K562 (cell line): ENCODE results near the gene ARHGAP23. TPM values are rescaled to one million over a fixed set of nuclear protein-coding genes. Genes with fewer than 3 reads are reported as not detected.

Experiments
- ATAC-seq: fragments of 200-7000 bp; cut with Tn5 transposase; 3 replicates; pipeline ENCODE4 v1.9.1; 2020; ENCODE audit warnings: moderate library complexity
- BruUV-seq: library from RNA; stranded (reverse); fragments of 400-500 nt; replicated peaks from 2 replicates; lab custom pipeline; 2021; lab: Mats Ljungman, UMichigan
- CTCF ChIA-PET: fragments of 300-600 bp; formaldehyde crosslinking; extraction: SDS; loops from one replicate; lab custom pipeline; 2021; ENCODE audit warnings: low intra/inter-chr PET ratio; lab: Yijun Ruan, JAX
- POLR2A ChIA-PET: fragments of 300-600, 350-650 bp; sonication (Branson Sonifier 250); formaldehyde crosslinking; extraction: SDS; loops from one replicate; lab custom pipeline; 2021; ENCODE audit warnings: antibody characterized with exemption, inconsistent platforms; lab: Yijun Ruan, JAX
- DNase-seq, 4 experiments: peaks; one replicate each; pipeline versions ENCODE4 v3.0.0 to v3.0.0-alpha.2; 2011 to 2018; ENCODE audit warnings: low spot score in 3 of 4, mixed read lengths in 3 of 4; ENCODE audit errors: extremely low read depth in 1 of 4
- FAIRE-seq: peaks from 2 replicates; lab custom pipeline; 2011; peaks lifted over from hg19 to GRCh38; lab: Jason Lieb, UNC
- H2AFZ ChIP-seq: 2 replicates; pipeline ENCODE4 v1.6.0; 2011; ENCODE audit warnings: low read depth, low read length, control low read depth, inconsistent platforms
- H3K27ac ChIP-seq: fragments of 200-600 bp; 3 replicates; pipeline ENCODE4 v1.8.0; 2011; ENCODE audit warnings: low read depth, mild to moderate bottlenecking, control low read depth, inconsistent platforms, low read length, moderate library complexity, mixed read lengths; ENCODE audit errors: extremely low read depth
- H3K27me3 ChIP-seq, 2 experiments: fragments of 300-600 bp in 1 of 2; 2 replicates in 1 of 2; 3 replicates in 1 of 2; pipeline versions ENCODE4 v1.6.0 to v1.8.0; 2011; ENCODE audit warnings: inconsistent platforms in 2 of 2, low read length in 2 of 2, mild to moderate bottlenecking in 1 of 2, mixed read lengths in 1 of 2, moderate library complexity in 1 of 2; ENCODE audit not compliant: control insufficient read depth in 2 of 2, insufficient read depth in 2 of 2
- H3K36me3 ChIP-seq: fragments of 300-600 bp; 3 replicates; pipeline ENCODE4 v1.8.0; 2011; ENCODE audit warnings: mild to moderate bottlenecking, low read length, inconsistent platforms; ENCODE audit not compliant: control insufficient read depth, insufficient read depth
- H3K4me1 ChIP-seq, 2 experiments: fragments of 200-600 bp in 1 of 2; replicated peaks in 1 of 2; 2 replicates in 1 of 2; 3 replicates in 1 of 2; pipeline versions ENCODE4 v1.5.1 to v1.8.0; 2011; ENCODE audit warnings: inconsistent platforms in 2 of 2, low read length in 2 of 2, mild to moderate bottlenecking in 1 of 2, mixed read lengths in 1 of 2, moderate library complexity in 1 of 2; ENCODE audit not compliant: control insufficient read depth in 2 of 2, insufficient read depth in 2 of 2
- H3K4me2 ChIP-seq: 2 replicates; pipeline ENCODE4 v1.6.1; 2011; ENCODE audit warnings: low read length, control low read depth, inconsistent platforms, mixed read lengths; ENCODE audit not compliant: insufficient read depth
- H3K4me3 ChIP-seq: fragments of 200-600 bp; sonication (generic), shearing (Covaris generic); 2 replicates; pipeline ENCODE4 v1.5.1; 2016; ENCODE audit warnings: control low read depth, inconsistent platforms
- H3K79me2 ChIP-seq: fragments of 200-600 bp; 3 replicates; pipeline ENCODE4 v1.8.0; 2011; ENCODE audit warnings: low read length, inconsistent platforms; ENCODE audit not compliant: control insufficient read depth, insufficient read depth
- H3K9ac ChIP-seq, 2 experiments: 2 replicates each; pipeline versions ENCODE4 v1.6.0 to v1.6.1; 2011; ENCODE audit warnings: low read depth in 2 of 2, low read length in 2 of 2, control low read depth in 1 of 2, inconsistent platforms in 1 of 2, mild to moderate bottlenecking in 1 of 2, mixed read lengths in 1 of 2; ENCODE audit not compliant: insufficient read depth in 1 of 2
- H3K9me1 ChIP-seq: one replicate; pipeline ENCODE4 v1.6.0; 2011; ENCODE audit warnings: inconsistent platforms, mild to moderate bottlenecking, low read length, moderate library complexity; ENCODE audit not compliant: control insufficient read depth, insufficient read depth
- H3K9me3 ChIP-seq: replicated peaks from 2 replicates; pipeline ENCODE4 v1.5.1; 2011; ENCODE audit warnings: low read depth, low read length, inconsistent platforms; ENCODE audit not compliant: control insufficient read depth, insufficient read depth
- H4K20me1 ChIP-seq: replicated peaks from 2 replicates; pipeline ENCODE4 v1.6.1; 2011; ENCODE audit warnings: low read length, inconsistent platforms, mixed read lengths; ENCODE audit not compliant: control insufficient read depth, insufficient read depth
- EWSR1 ChIP-seq: fragments of 450-650 bp; IDR thresholded peaks from 2 replicates; pipeline ENCODE4 v1.6.1; 2018; ENCODE audit warnings: borderline replicate concordance, mild to moderate bottlenecking, low read depth, moderate library complexity; ENCODE audit not compliant: partially characterized antibody
- HIVEP1 ChIP-seq: fragments of 250-450 bp; sonication (Bioruptor Pico); IDR thresholded peaks from 2 replicates; pipeline ENCODE4 v1.4.0; 2020; ENCODE audit warnings: mild to moderate bottlenecking
- KDM4B ChIP-seq, 2 experiments: fragments of 450-650 bp in 1 of 2; sonication (generic) in 1 of 2; IDR thresholded peaks; 2 replicates each; pipeline ENCODE4 v1.6.1; 2016 to 2017; ENCODE audit warnings: borderline replicate concordance in 2 of 2, antibody characterized with exemption in 1 of 2, low read depth in 1 of 2, mild to moderate bottlenecking in 1 of 2
- LCOR ChIP-seq: sonication (generic); formaldehyde crosslinking; IDR thresholded peaks from 2 replicates; pipeline ENCODE4 v1.8.0; 2022; ENCODE audit warnings: mild to moderate bottlenecking, missing genetic modification reagents
- MTA2 ChIP-seq: fragments of 450-650 bp; IDR thresholded peaks from 2 replicates; pipeline ENCODE4 v1.6.1; 2016; ENCODE audit warnings: low read depth
- RBM17 ChIP-seq: fragments of 200-400 bp; formaldehyde crosslinking; IDR thresholded peaks from 2 replicates; pipeline ENCODE4 v1.6.1; 2017; ENCODE audit warnings: low read depth, mild to moderate bottlenecking, low read length, borderline replicate concordance
- SIN3B ChIP-seq: fragments of 450-650 bp; IDR thresholded peaks from 2 replicates; pipeline ENCODE4 v1.6.1; 2017; ENCODE audit warnings: low read depth, mild to moderate bottlenecking, moderate library complexity
- SOX6 ChIP-seq: fragments of 450-650 bp; IDR thresholded peaks from 2 replicates; pipeline ENCODE4 v1.6.1; 2014; ENCODE audit warnings: mild to moderate bottlenecking
- ZNF445 ChIP-seq: fragments of 250-450 bp; sonication (Bioruptor Pico); IDR thresholded peaks from 2 replicates; pipeline ENCODE4 v1.4.0; 2020; ENCODE audit warnings: low read depth, mild to moderate bottlenecking, moderate library complexity
- WGBS: fragments of 100-300 bp; shearing (Covaris generic); methylation state at CpG from one replicate; pipeline ENCODE4 v1.1.6; 2016; ENCODE audit warnings: low coverage, mixed read lengths; ENCODE audit not compliant: insufficient coverage; ENCODE audit errors: missing lambda C conversion rate; 5-methylcytosine and 5-hydroxymethylcytosine counted together
- in situ Hi-C: fragments of 300-500 bp; cut with MboI; formaldehyde crosslinking; loops from 4 replicates; pipeline ENCODE4 v1.15.0; 2018; ENCODE audit warnings: inconsistent platforms, mixed read lengths
- intact Hi-C: fragments of 100-400 bp; cut with micrococcal nuclease; formaldehyde crosslinking; loops from 2 replicates; pipeline ENCODE4 v1.14.2; 2022
- polyA plus RNA-seq, 8 experiments: library from polyadenylated mRNA; depleted of rRNA in 4 of 8; stranded (reverse) in 5 of 8; unstranded in 3 of 8; fragments of >200 nt; fragmentation: Nextera tagmentation in 2 of 8; fragmentation: Illumina TruSeq in 1 of 8; extraction: Ambion mirVana in 2 of 8; extraction: Trizol in 1 of 8; gene quantifications; 2 replicates each; pipeline versions ENCODE4 v1.2.1 to v1.2.3, GENCODE V29; 2011 to 2014; ENCODE audit warnings: inconsistent platforms in 1 of 8, missing spikeins in 1 of 8
- total RNA-seq, 7 experiments: library from RNA; depleted of rRNA in 6 of 7; stranded (reverse); fragments of >200 nt in 6 of 7; fragmentation: Illumina TruSeq in 2 of 7; extraction: Trizol in 2 of 7; gene quantifications; 2 replicates each; pipeline versions ENCODE4 v1.2.1 to v1.2.3, GENCODE V29; 2011 to 2021; ENCODE audit warnings: low replicate concordance in 1 of 7
- TF ChIP-seq, protein P1 (sequence below): sonication (generic); formaldehyde crosslinking; IDR thresholded peaks from 2 replicates; pipeline ENCODE4 v1.8.0; 2023; ENCODE audit warnings: mild to moderate bottlenecking, missing genetic modification reagents
- TF ChIP-seq, protein P2 (sequence below): fragments of 450-650 bp; IDR thresholded peaks from 2 replicates; pipeline ENCODE4 v1.6.1; 2017; ENCODE audit warnings: antibody characterized with exemption, mild to moderate bottlenecking
- TF ChIP-seq, protein P3 (sequence below): fragments of 450-650 bp; formaldehyde crosslinking; IDR thresholded peaks from 2 replicates; pipeline ENCODE4 v1.4.0; 2020; ENCODE audit warnings: mild to moderate bottlenecking, moderate library complexity

Gene ARHGAP23
- total and polyA plus RNA-seq, 9 of the 15 experiments (the other 6 are each of a cell fraction or from before 2014, with no cell fraction given): 0.01 to 2.7 (median 0.70) TPM

DNA sequence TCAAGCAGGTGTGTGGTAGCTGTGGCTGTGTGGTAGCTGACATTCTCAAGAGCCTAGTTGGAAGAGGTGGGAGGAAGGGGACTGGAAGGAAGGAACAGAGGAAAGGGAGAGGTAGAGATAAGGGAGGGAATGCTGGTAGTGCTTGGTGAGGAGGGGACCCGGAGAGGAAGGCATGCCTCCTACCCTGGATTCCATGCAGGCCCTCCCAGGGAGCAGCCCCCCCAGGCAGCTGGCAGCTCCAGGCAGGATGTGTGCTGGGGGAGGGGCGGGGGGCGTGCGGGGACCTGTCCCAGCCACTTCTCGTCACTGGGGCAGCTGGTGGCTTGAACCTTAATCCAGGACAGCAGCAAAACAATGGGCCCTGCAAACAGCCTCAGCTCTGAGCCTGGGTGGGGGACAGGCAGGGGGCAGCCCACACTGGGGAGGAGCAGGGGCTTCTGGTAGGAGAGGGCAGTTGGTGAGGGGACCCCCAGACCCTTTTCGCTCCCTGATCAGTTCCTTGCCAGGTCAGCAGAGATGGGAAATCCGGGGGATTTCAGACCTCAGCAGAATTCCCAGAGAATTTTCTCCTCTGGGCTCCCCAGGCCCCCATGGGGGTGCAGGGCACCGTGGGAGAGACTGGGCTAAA lies 27.1 kb downstream of the ARHGAP23 start:
- FAIRE-seq: no peak
- POLR2A ChIA-PET: interaction anchor here (0.9 to 1.3 kb wide), 2 partner anchors 12 to 15 kb away, joined by 3 read pairs; no protein-coding TSS in a partner anchor
- TF ChIP-seq SIN3B: no peak
- TF ChIP-seq HIVEP1 (CRISPR knock-in tag): no peak
- TF ChIP-seq SOX6: no peak
- no peak for TF ChIP-seq RBM17
- TF ChIP-seq, protein P1, sequence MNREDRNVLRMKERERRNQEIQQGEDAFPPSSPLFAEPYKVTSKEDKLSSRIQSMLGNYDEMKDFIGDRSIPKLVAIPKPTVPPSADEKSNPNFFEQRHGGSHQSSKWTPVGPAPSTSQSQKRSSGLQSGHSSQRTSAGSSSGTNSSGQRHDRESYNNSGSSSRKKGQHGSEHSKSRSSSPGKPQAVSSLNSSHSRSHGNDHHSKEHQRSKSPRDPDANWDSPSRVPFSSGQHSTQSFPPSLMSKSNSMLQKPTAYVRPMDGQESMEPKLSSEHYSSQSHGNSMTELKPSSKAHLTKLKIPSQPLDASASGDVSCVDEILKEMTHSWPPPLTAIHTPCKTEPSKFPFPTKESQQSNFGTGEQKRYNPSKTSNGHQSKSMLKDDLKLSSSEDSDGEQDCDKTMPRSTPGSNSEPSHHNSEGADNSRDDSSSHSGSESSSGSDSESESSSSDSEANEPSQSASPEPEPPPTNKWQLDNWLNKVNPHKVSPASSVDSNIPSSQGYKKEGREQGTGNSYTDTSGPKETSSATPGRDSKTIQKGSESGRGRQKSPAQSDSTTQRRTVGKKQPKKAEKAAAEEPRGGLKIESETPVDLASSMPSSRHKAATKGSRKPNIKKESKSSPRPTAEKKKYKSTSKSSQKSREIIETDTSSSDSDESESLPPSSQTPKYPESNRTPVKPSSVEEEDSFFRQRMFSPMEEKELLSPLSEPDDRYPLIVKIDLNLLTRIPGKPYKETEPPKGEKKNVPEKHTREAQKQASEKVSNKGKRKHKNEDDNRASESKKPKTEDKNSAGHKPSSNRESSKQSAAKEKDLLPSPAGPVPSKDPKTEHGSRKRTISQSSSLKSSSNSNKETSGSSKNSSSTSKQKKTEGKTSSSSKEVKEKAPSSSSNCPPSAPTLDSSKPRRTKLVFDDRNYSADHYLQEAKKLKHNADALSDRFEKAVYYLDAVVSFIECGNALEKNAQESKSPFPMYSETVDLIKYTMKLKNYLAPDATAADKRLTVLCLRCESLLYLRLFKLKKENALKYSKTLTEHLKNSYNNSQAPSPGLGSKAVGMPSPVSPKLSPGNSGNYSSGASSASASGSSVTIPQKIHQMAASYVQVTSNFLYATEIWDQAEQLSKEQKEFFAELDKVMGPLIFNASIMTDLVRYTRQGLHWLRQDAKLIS (CRISPR knock-in tag): no peak
- TF ChIP-seq, protein P2, sequence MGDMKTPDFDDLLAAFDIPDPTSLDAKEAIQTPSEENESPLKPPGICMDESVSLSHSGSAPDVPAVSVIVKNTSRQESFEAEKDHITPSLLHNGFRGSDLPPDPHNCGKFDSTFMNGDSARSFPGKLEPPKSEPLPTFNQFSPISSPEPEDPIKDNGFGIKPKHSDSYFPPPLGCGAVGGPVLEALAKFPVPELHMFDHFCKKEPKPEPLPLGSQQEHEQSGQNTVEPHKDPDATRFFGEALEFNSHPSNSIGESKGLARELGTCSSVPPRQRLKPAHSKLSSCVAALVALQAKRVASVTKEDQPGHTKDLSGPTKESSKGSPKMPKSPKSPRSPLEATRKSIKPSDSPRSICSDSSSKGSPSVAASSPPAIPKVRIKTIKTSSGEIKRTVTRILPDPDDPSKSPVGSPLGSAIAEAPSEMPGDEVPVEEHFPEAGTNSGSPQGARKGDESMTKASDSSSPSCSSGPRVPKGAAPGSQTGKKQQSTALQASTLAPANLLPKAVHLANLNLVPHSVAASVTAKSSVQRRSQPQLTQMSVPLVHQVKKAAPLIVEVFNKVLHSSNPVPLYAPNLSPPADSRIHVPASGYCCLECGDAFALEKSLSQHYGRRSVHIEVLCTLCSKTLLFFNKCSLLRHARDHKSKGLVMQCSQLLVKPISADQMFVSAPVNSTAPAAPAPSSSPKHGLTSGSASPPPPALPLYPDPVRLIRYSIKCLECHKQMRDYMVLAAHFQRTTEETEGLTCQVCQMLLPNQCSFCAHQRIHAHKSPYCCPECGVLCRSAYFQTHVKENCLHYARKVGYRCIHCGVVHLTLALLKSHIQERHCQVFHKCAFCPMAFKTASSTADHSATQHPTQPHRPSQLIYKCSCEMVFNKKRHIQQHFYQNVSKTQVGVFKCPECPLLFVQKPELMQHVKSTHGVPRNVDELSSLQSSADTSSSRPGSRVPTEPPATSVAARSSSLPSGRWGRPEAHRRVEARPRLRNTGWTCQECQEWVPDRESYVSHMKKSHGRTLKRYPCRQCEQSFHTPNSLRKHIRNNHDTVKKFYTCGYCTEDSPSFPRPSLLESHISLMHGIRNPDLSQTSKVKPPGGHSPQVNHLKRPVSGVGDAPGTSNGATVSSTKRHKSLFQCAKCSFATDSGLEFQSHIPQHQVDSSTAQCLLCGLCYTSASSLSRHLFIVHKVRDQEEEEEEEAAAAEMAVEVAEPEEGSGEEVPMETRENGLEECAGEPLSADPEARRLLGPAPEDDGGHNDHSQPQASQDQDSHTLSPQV: no peak
- no peak for TF ChIP-seq MTA2
- no peak for TF ChIP-seq LCOR (CRISPR knock-in tag)
- TF ChIP-seq EWSR1: no peak
- no peak for TF ChIP-seq KDM4B (IDR thresholded peaks at IDR 0.05; ENCODE audit: borderline replicate concordance in 2 of 2, low read depth in 1 of 2)
- TF ChIP-seq ZNF445 (CRISPR knock-in tag): no peak
- TF ChIP-seq, protein P3, sequence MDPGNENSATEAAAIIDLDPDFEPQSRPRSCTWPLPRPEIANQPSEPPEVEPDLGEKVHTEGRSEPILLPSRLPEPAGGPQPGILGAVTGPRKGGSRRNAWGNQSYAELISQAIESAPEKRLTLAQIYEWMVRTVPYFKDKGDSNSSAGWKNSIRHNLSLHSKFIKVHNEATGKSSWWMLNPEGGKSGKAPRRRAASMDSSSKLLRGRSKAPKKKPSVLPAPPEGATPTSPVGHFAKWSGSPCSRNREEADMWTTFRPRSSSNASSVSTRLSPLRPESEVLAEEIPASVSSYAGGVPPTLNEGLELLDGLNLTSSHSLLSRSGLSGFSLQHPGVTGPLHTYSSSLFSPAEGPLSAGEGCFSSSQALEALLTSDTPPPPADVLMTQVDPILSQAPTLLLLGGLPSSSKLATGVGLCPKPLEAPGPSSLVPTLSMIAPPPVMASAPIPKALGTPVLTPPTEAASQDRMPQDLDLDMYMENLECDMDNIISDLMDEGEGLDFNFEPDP: no peak

More for the DNA sequence above, 27.1 kb downstream of the ARHGAP23 start:
- ATAC-seq: no peak
- Histone ChIP-seq H3K9ac (0 out of 4 replicates have a peak overlapping the region, but pooled peaks of 1 of the 2 experiments have one; percentile 8), H3K9me1 (no peaks in the 10 kb centered on the region), H2AFZ (no peak overlapping the region), H3K27ac (no peak overlapping the region), H3K27me3 (peaks cover 13 to 70% of the 10 kb centered on the region in 2 experiments), H4K20me1 (peaks cover 9% of the 10 kb centered on the region; the same call in 1 of the 2 replicates), H3K79me2 (no peaks in the 10 kb centered on the region), H3K4me3 (no peak overlapping the region), H3K4me1 (peaks cover 12 to 31% of the 10 kb centered on the region in 2 experiments; a peak in 4 of 5 replicates), H3K4me2 (no peak overlapping the region), H3K36me3 (no peaks in the 10 kb centered on the region), H3K9me3 (no peaks in the 10 kb centered on the region)
- BruUV-seq: no TSS peak
- CTCF ChIA-PET: no interaction called here
- in situ Hi-C loops: no loop called here
- no peak for DNase-seq
- 7% methylated on average over 3 of the region's 8 CpGs for WGBS
- intact Hi-C loops: no loop called here
